Stimulated activated CD8-positive, alpha-beta memory T cell treated with anti-CD3 and anti-CD28 coated beads, Interleukin-15, amount 100 ng/mL, for 48 hours (primary cell): ENCODE data around the gene CNTNAP2.

ENCODE experiments used
- DNase-seq, 2 donors: peaks; one replicate each; pipeline ENCODE4 v3.0.0-alpha.2; 2020; ENCODE audit warnings: low read depth in 2 of 2

The CNTNAP2 gene

GRCh38 chr7:148337995-148338747 is 2221.6 kb downstream of the CNTNAP2 start:
- DNase-seq: no peak

- DNase-seq: no peak
Observed at GRCh38 chr7:148340438-148341280, 2224.1 kb downstream of the CNTNAP2 start.

GRCh38 chr7:148344406-148344805 is 2227.8 kb downstream of the CNTNAP2 start:
- no peak for DNase-seq

- no peak for DNase-seq
Observed at GRCh38 chr7:148347981-148348380, 2231.4 kb downstream of the CNTNAP2 start.

- DNase-seq: no peak
Observed at GRCh38 chr7:148348466-148348865, 2231.9 kb downstream of the CNTNAP2 start.

GRCh38 chr7:148356303-148356702 is 2239.7 kb downstream of the CNTNAP2 start:
- no peak for DNase-seq

- DNase-seq: no peak
Observed at GRCh38 chr7:148362541-148362940, 2245.9 kb downstream of the CNTNAP2 start.

GRCh38 chr7:148367731-148368475 is 2251.3 kb downstream of the CNTNAP2 start:
- DNase-seq: no peak

GRCh38 chr7:148368562-148368961 is 2252.0 kb downstream of the CNTNAP2 start:
- no peak for DNase-seq

- no peak for DNase-seq
Observed at GRCh38 chr7:148371280-148371937, 2254.8 kb downstream of the CNTNAP2 start.

- no peak for DNase-seq
Observed at GRCh38 chr7:148374396-148375259, 2258.0 kb downstream of the CNTNAP2 start.

- no peak for DNase-seq
Observed at GRCh38 chr7:148379677-148380076, 2263.1 kb downstream of the CNTNAP2 start.

- DNase-seq: no peak
Observed at GRCh38 chr7:148380596-148381419, 2264.2 kb downstream of the CNTNAP2 start.

- DNase-seq: no peak
Observed at GRCh38 chr7:148382596-148382995, 2266.0 kb downstream of the CNTNAP2 start.

- DNase-seq: no peak
Observed at GRCh38 chr7:148383651-148384050, 2267.1 kb downstream of the CNTNAP2 start.

GRCh38 chr7:148385009-148385682 is 2268.5 kb downstream of the CNTNAP2 start:
- no peak for DNase-seq

GRCh38 chr7:148390381-148390780 is 2273.8 kb downstream of the CNTNAP2 start:
- DNase-seq: no peak

- DNase-seq: no peak
Observed at GRCh38 chr7:148391591-148391990, 2275.0 kb downstream of the CNTNAP2 start.

- DNase-seq: no peak
Observed at GRCh38 chr7:148394582-148394981, 2278.0 kb downstream of the CNTNAP2 start.
